Motor neuron (in vitro differentiated cells): ENCODE measurements around the gene CENPB. TPM values are rescaled to one million over a fixed set of nuclear protein-coding genes. Genes with fewer than 3 reads are reported as not detected.

Experiments used
- ATAC-seq, 8 experiments: fragments of 200-7000 bp; cut with Tn5 transposase; replicated peaks in 6 of 8; 2 replicates each; pipeline ENCODE4 v1.8.0; 2021; ENCODE audit warnings: mild to moderate bottlenecking in 8 of 8, moderate library complexity in 8 of 8
- H3K27ac ChIP-seq, 2 donors: fragments of 250-450 bp; sonication (Bioruptor Pico); 2 replicates each; pipeline ENCODE4 v1.9.0; 2021; ENCODE audit warnings: antibody characterized with exemption in 2 of 2, mild to moderate bottlenecking in 2 of 2, moderate library complexity in 1 of 2
- H3K4me1 ChIP-seq, 2 donors: fragments of 250-450 bp; sonication (Bioruptor Pico); replicated peaks in 1 of 2; 2 replicates each; pipeline ENCODE4 v1.6.1; 2021; ENCODE audit warnings: antibody characterized with exemption in 2 of 2, mild to moderate bottlenecking in 2 of 2, moderate library complexity in 1 of 2
- H3K4me3 ChIP-seq, 5 donors: fragments of 250-450 bp; sonication (Bioruptor Pico); 2 replicates each; pipeline ENCODE4 v1.9.0; 2021; ENCODE audit warnings: antibody characterized with exemption in 5 of 5, mild to moderate bottlenecking in 5 of 5, moderate library complexity in 4 of 5
- WGBS, 10 experiments: fragments of 450-650 bp; shearing (Covaris generic); methylation state at CpG; one replicate each; pipeline ENCODE4 v1.0.0; 2022; 5-methylcytosine and 5-hydroxymethylcytosine counted together
- in situ Hi-C, 9 experiments: fragments of 400-800 bp; cut with MboI; loops; one replicate each; pipeline ENCODE4 v1.15.0; 2021; ENCODE audit warnings: low sequenced_read_pairs in 9 of 9, low pct_unique_long_range_greater_than_20kb in 2 of 9; ENCODE audit not compliant: unreplicated experiment in 9 of 9
- total RNA-seq, 8 experiments: library from RNA; unstranded; fragments of 300-600 nt; gene quantifications; 2 replicates each; pipeline versions ENCODE4 v1.2.3 to v1.2.4, GENCODE V29; 2022

Gene CENPB
- total RNA-seq, 8 experiments from 2014 or later, result 18.1 to 69.4 (median 53.1) TPM

- no peak overlapping the region for H3K27ac ChIP-seq
- in situ Hi-C loops, result no loop called here
- H3K4me1 ChIP-seq, result peaks cover 27 to 38% of the 10 kb centered on the region in 2 donors
- WGBS, 10 experiments, result 76 to 80% methylated on average over 1 to 6 of the region's 14 CpGs; no CpG with 5 or more reads in 8 of the 10 experiments
- no peak overlapping the region for H3K4me3 ChIP-seq
- no peak for ATAC-seq
Observed at GRCh38 chr20:3803289-3803688, 16.7 kb upstream of the CENPB start.

GRCh38 chr20:3802524-3803239, 16.1 kb upstream of the CENPB start:
- in situ Hi-C loops, result no loop called here
- no peak overlapping the region for H3K27ac ChIP-seq
- no peak for ATAC-seq
- H3K4me1 ChIP-seq, result peaks cover 27 to 32% of the 10 kb centered on the region in 2 donors
- no peak overlapping the region for H3K4me3 ChIP-seq
- WGBS, 10 experiments, result 86 to 100% (median 90%) methylated on average over 1 to 6 of the region's 11 CpGs; no CpG with 5 or more reads in 1 of the 10 experiments

- Histone ChIP-seq H3K4me3 (no peak overlapping the region), H3K27ac (no peak overlapping the region), H3K4me1 (peaks cover 22 to 31% of the 10 kb centered on the region in 2 donors)
- ATAC-seq, result peak in 1 of 8 experiments; percentile 2
- in situ Hi-C loops, result no loop called here
- WGBS, 10 experiments, result 96 to 100% (median 100%) methylated on average over 1 to 8 of the region's 13 CpGs; no CpG with 5 or more reads in 7 of the 10 experiments
Observed at GRCh38 chr20:3801846-3802245, 15.3 kb upstream of the CENPB start.

- in situ Hi-C loops, result no loop called here
- WGBS, 10 experiments, result 86 to 100% (median 87%) methylated on average over 2 to 3 of the region's 4 CpGs; no CpG with 5 or more reads in 5 of the 10 experiments
- Histone ChIP-seq H3K27ac (no peak overlapping the region), H3K4me3 (no peak overlapping the region), H3K4me1 (peaks cover 22 to 35% of the 10 kb centered on the region in 2 donors)
- ATAC-seq, result no peak
Observed at GRCh38 chr20:3801299-3801698, 14.8 kb upstream of the CENPB start.

- ATAC-seq, result no peak
- 83% methylated on average over 3 of the region's 8 CpGs; no CpG with 5 or more reads in 9 of the 10 experiments for WGBS, 10 experiments
- in situ Hi-C loops, result no loop called here
- H3K4me1 ChIP-seq, result peaks cover 22 to 32% of the 10 kb centered on the region in 2 donors
- H3K27ac ChIP-seq, result peak overlapping the region; percentile 80 to 81
- no peak overlapping the region for H3K4me3 ChIP-seq
Observed at GRCh38 chr20:3800878-3801260, 14.3 kb upstream of the CENPB start.

- 84 to 100% methylated on average over 1 to 3 of the region's 18 CpGs; no CpG with 5 or more reads in 8 of the 10 experiments for WGBS, 10 experiments
- Histone ChIP-seq H3K4me1 (peaks cover 22 to 32% of the 10 kb centered on the region in 2 donors), H3K27ac (peak overlapping the region; percentile 80 to 81), H3K4me3 (no peak overlapping the region)
- in situ Hi-C loops, result no loop called here
- no peak for ATAC-seq
Observed at GRCh38 chr20:3800256-3800877, 13.8 kb upstream of the CENPB start.

- in situ Hi-C loops, result loop anchor here in 2 of 9 experiments (25.0 kb wide), 1 partner anchor 288 kb away; no protein-coding TSS in a partner anchor
- ATAC-seq, result no peak
- WGBS, 10 experiments, result 82 to 100% (median 100%) methylated on average over 1 to 3 of the region's 3 CpGs; no CpG with 5 or more reads in 4 of the 10 experiments
- no peak overlapping the region for H3K4me3 ChIP-seq
- H3K27ac ChIP-seq, result peak overlapping the region in 1 of 2 donors; percentile 80
- peaks cover 22 to 32% of the 10 kb centered on the region in 2 donors for H3K4me1 ChIP-seq
Observed at GRCh38 chr20:3798908-3799248, 12.3 kb upstream of the CENPB start.

- H3K4me1 ChIP-seq, result peaks cover 22 to 32% of the 10 kb centered on the region in 2 donors
- H3K27ac ChIP-seq, result no peak overlapping the region
- WGBS, 10 experiments, result 100% methylated on average over 1 to 2 of the region's 5 CpGs; no CpG with 5 or more reads in 7 of the 10 experiments
- no peak overlapping the region for H3K4me3 ChIP-seq
- in situ Hi-C loops, result loop anchor here in 2 of 9 experiments (25.0 kb wide), 1 partner anchor 289 kb away; no protein-coding TSS in a partner anchor
- ATAC-seq, result no peak
Observed at GRCh38 chr20:3798373-3798768, 11.8 kb upstream of the CENPB start.

- no peak overlapping the region for H3K4me3 ChIP-seq
- 5 to 100% (median 80%) methylated on average over 1 to 10 of the region's 19 CpGs for WGBS, 10 experiments
- ATAC-seq, result no peak
- in situ Hi-C loops, result loop anchor here in 2 of 9 experiments (25.0 kb wide), 1 partner anchor 290 kb away; no protein-coding TSS in a partner anchor
- H3K27ac ChIP-seq, result no peak overlapping the region
- peaks cover 22 to 32% of the 10 kb centered on the region in 2 donors for H3K4me1 ChIP-seq
Observed at GRCh38 chr20:3797592-3798372, 11.2 kb upstream of the CENPB start.

GRCh38 chr20:3797226-3797545, 10.6 kb upstream of the CENPB start:
- 40 to 100% (median 75%) methylated on average over 1 to 2 of the region's 5 CpGs; no CpG with 5 or more reads in 6 of the 10 experiments for WGBS, 10 experiments
- in situ Hi-C loops, result loop anchor here in 2 of 9 experiments (25.0 kb wide), 1 partner anchor 290 kb away; no protein-coding TSS in a partner anchor
- no peak overlapping the region for H3K27ac ChIP-seq
- ATAC-seq, result no peak
- H3K4me3 ChIP-seq, result peak overlapping the region in 2 of 5 donors; percentile 40 to 45
- peaks cover 22 to 32% of the 10 kb centered on the region in 2 donors for H3K4me1 ChIP-seq

- ATAC-seq, result peak in 3 of 8 experiments; percentile 1 to 3 (median 1)
- Histone ChIP-seq H3K4me1 (peaks cover 22 to 32% of the 10 kb centered on the region in 2 donors), H3K27ac (no peak overlapping the region), H3K4me3 (peak overlapping the region; percentile 40 to 54 (median 45))
- in situ Hi-C loops, result loop anchor here in 2 of 9 experiments (25.0 kb wide), 1 partner anchor 291 kb away; no protein-coding TSS in a partner anchor
- 4 to 62% (median 38%) methylated on average over 1 to 5 of the region's 33 CpGs; no CpG with 5 or more reads in 6 of the 10 experiments for WGBS, 10 experiments
Observed at GRCh38 chr20:3796477-3797225, 10.1 kb upstream of the CENPB start.
